HCT116 (cell line): ENCODE measurements around the gene TTLL3. TPM values are rescaled to one million over a fixed set of nuclear protein-coding genes. Genes with fewer than 3 reads are reported as not detected.

Experiments used
- ATAC-seq: fragments of 200-7000 bp; cut with Tn5 transposase; 2 replicates; pipeline ENCODE4 v1.9.1; 2020; ENCODE audit warnings: mild to moderate bottlenecking, moderate library complexity
- BruUV-seq: library from RNA; stranded (reverse); fragments of 400-500 nt; replicated peaks from 2 replicates; lab custom pipeline; 2021; lab: Mats Ljungman, UMichigan
- CTCF ChIA-PET: fragments of 300-600 bp; sonication (Branson Sonifier 250); formaldehyde crosslinking; loops from one replicate; lab custom pipeline; 2021; ENCODE audit warnings: antibody characterized with exemption; lab: Charles Lee
- POLR2A ChIA-PET: fragments of 300-600, 350-600 bp; sonication (Branson Sonifier 250); formaldehyde crosslinking; loops from one replicate; lab custom pipeline; 2021; ENCODE audit warnings: antibody characterized with exemption; lab: Charles Lee
- RAD21 ChIA-PET, 2 experiments: fragments of 300-600 bp; sonication (Branson Sonifier 250); formaldehyde crosslinking; loops; one replicate each; lab custom pipeline; 2023; ENCODE audit warnings: low total read pairs in 2 of 2; ENCODE audit not compliant: uncharacterized antibody in 2 of 2, unreplicated experiment in 2 of 2, low non-redundant PET in 1 of 2; lab: Charles Lee
- DNase-seq: peaks from one replicate; pipeline ENCODE4 v3.0.0-alpha.2; 2010; ENCODE audit warnings: low read depth, low spot score
- H2AFZ ChIP-seq: fragments of 200-600 bp; shearing (Covaris generic), sonication (generic); 2 replicates; pipeline ENCODE4 v1.6.1; 2017; ENCODE audit warnings: low read depth, mixed run types, mixed read lengths, antibody characterized with exemption, low read length; ENCODE audit not compliant: poor library complexity, severe bottlenecking
- H3K27ac ChIP-seq: 2 replicates; pipeline ENCODE4 v1.5.1; 2012; ENCODE audit warnings: low read depth, low read length
- H3K27me3 ChIP-seq: fragments of 200-600 bp; sonication (generic); 2 replicates; pipeline ENCODE4 v1.6.1; 2016; ENCODE audit warnings: mixed run types, low read length, mixed read lengths; ENCODE audit not compliant: insufficient read depth
- H3K36me3 ChIP-seq, 2 experiments: fragments of 200-500 bp in 1 of 2; fragments of 200-600 bp in 1 of 2; sonication (Bioruptor generic) in 1 of 2; sonication (generic) in 1 of 2; 2 replicates each; pipeline versions ENCODE4 v1.5.1 to v1.6.1; 2014 to 2016; ENCODE audit warnings: low read length in 2 of 2, inconsistent platforms in 1 of 2, mixed read lengths in 1 of 2, mixed run types in 1 of 2; ENCODE audit not compliant: insufficient read depth in 2 of 2, control insufficient read depth in 1 of 2
- H3K4me1 ChIP-seq, 2 experiments: fragments of 200-600 bp in 1 of 2; sonication (generic) in 1 of 2; 2 replicates each; pipeline versions ENCODE4 v1.5.1 to v1.6.1; 2012 to 2017; ENCODE audit warnings: low read length in 2 of 2, inconsistent platforms in 1 of 2, mild to moderate bottlenecking in 1 of 2, mixed read lengths in 1 of 2, mixed run types in 1 of 2, moderate library complexity in 1 of 2; ENCODE audit not compliant: insufficient read depth in 2 of 2, control insufficient read depth in 1 of 2
- H3K4me2 ChIP-seq: fragments of 200-600 bp; sonication (generic); 2 replicates; pipeline ENCODE4 v1.6.1; 2017; ENCODE audit warnings: mixed run types, low read length, mixed read lengths
- H3K4me3 ChIP-seq, 2 experiments: fragments of 200-600 bp in 1 of 2; sonication (generic) in 1 of 2; replicated peaks in 1 of 2; 2 replicates each; pipeline ENCODE4 v1.5.1; 2011 to 2016; ENCODE audit warnings: low read length in 2 of 2, control low read depth in 1 of 2, low read depth in 1 of 2, mild to moderate bottlenecking in 1 of 2, mixed read lengths in 1 of 2, mixed run types in 1 of 2
- H3K79me2 ChIP-seq: fragments of 200-600 bp; sonication (generic); 2 replicates; pipeline ENCODE4 v1.6.1; 2017; ENCODE audit warnings: mild to moderate bottlenecking, mixed run types, low read length, moderate library complexity, mixed read lengths; ENCODE audit not compliant: insufficient read depth
- H3K9ac ChIP-seq: fragments of 200-600 bp; sonication (generic); 2 replicates; pipeline ENCODE4 v1.6.1; 2016; ENCODE audit warnings: low read length, mixed read lengths
- H3K9me2 ChIP-seq: fragments of 200-600 bp; sonication (generic), shearing (Covaris generic); 2 replicates; pipeline ENCODE4 v1.6.1; 2017; ENCODE audit warnings: mixed run types, mild to moderate bottlenecking, moderate library complexity; ENCODE audit not compliant: insufficient read depth
- H3K9me3 ChIP-seq, 2 experiments: fragments of 200-500 bp in 1 of 2; fragments of 200-600 bp in 1 of 2; sonication (Bioruptor generic) in 1 of 2; sonication (generic) in 1 of 2; 2 replicates each; pipeline ENCODE4 v1.6.1; 2014 to 2017; ENCODE audit warnings: low read length in 2 of 2, mixed read lengths in 2 of 2, inconsistent platforms in 1 of 2, low read depth in 1 of 2, mild to moderate bottlenecking in 1 of 2, mixed run types in 1 of 2, moderate library complexity in 1 of 2; ENCODE audit not compliant: control insufficient read depth in 1 of 2, insufficient read depth in 1 of 2
- H4K20me1 ChIP-seq: fragments of 200-600 bp; sonication (generic), shearing (Covaris generic); 2 replicates; pipeline ENCODE4 v1.6.1; 2017; ENCODE audit warnings: mixed run types, mild to moderate bottlenecking, moderate library complexity; ENCODE audit not compliant: insufficient read depth
- CEBPB ChIP-seq: IDR thresholded peaks from 2 replicates; pipeline ENCODE4 v1.6.1; 2012; ENCODE audit warnings: low read depth
- EGR1 ChIP-seq: IDR thresholded peaks from 2 replicates; pipeline ENCODE4 v1.6.1; 2012; ENCODE audit warnings: low read depth
- ELF1 ChIP-seq: IDR thresholded peaks from 2 replicates; pipeline ENCODE4 v1.6.1; 2012; ENCODE audit warnings: low read depth, borderline replicate concordance
- EZH2 ChIP-seq: fragments of 200-600 bp; sonication (generic); IDR thresholded peaks from 2 replicates; pipeline ENCODE4 v1.6.1; 2017; ENCODE audit warnings: antibody characterized with exemption, mixed run types
- EZH2phosphoT487 ChIP-seq: fragments of 200-600 bp; IDR thresholded peaks from 2 replicates; pipeline ENCODE4 v1.6.1; 2018; ENCODE audit warnings: antibody characterized with exemption, borderline replicate concordance
- POLR2A ChIP-seq: IDR thresholded peaks from 2 replicates; pipeline ENCODE4 v1.7.0; 2011; ENCODE audit warnings: borderline replicate concordance; ENCODE audit not compliant: insufficient read depth, insufficient read length; ENCODE audit errors: extremely low read depth
- POLR2AphosphoS5 ChIP-seq: IDR thresholded peaks from 2 replicates; pipeline ENCODE4 v1.6.1; 2011; ENCODE audit warnings: mild to moderate bottlenecking, low read depth, low read length, moderate library complexity
- RAD21 ChIP-seq: IDR thresholded peaks from 2 replicates; pipeline ENCODE4 v1.6.1; 2012; ENCODE audit warnings: low read depth, mild to moderate bottlenecking
- SP1 ChIP-seq: IDR thresholded peaks from 2 replicates; pipeline ENCODE4 v1.6.1; 2012; ENCODE audit warnings: low read depth
- TCF7L2 ChIP-seq: IDR thresholded peaks from 2 replicates; pipeline ENCODE4 v1.7.0; 2011; ENCODE audit warnings: borderline replicate concordance, inconsistent platforms; ENCODE audit not compliant: insufficient read depth, insufficient read length; ENCODE audit errors: extremely low read depth
- YY1 ChIP-seq: IDR thresholded peaks from 2 replicates; pipeline ENCODE4 v1.6.1; 2011; ENCODE audit warnings: low read length, low read depth, moderate library complexity, mild to moderate bottlenecking; ENCODE audit not compliant: insufficient replicate concordance; ENCODE audit errors: extremely low read depth
- intact Hi-C: fragments of 100-400 bp; cut with micrococcal nuclease; formaldehyde crosslinking; loops from 2 replicates; pipeline ENCODE4 v1.10.0; 2022
- total RNA-seq: library from RNA; stranded (reverse); gene quantifications from one replicate; pipeline ENCODE4 v1.2.1, GENCODE V29; 2021; ENCODE audit not compliant: unreplicated experiment
- TF ChIP-seq, protein P1 (sequence below), 3 experiments: fragments of 200-600 bp in 1 of 3; sonication (generic) in 1 of 3; IDR thresholded peaks in 2 of 3; conservative IDR thresholded peaks in 1 of 3; 2 replicates each; pipeline ENCODE4 v1.5.1; 2012 to 2017; ENCODE audit warnings: low read depth in 2 of 3, low read length in 2 of 3, antibody characterized with exemption in 1 of 3, borderline replicate concordance in 1 of 3, control low read depth in 1 of 3, mild to moderate bottlenecking in 1 of 3, mixed read lengths in 1 of 3, mixed run types in 1 of 3, moderate library complexity in 1 of 3; ENCODE audit not compliant: insufficient read depth in 1 of 3
- TF ChIP-seq, protein P2 (sequence below): IDR thresholded peaks from 2 replicates; pipeline ENCODE4 v1.6.1; 2012
- TF ChIP-seq, protein P3 (sequence below): IDR thresholded peaks from 2 replicates; pipeline ENCODE4 v1.6.1; 2012

The TTLL3 gene
- total RNA-seq, 1 experiment from 2014 or later = 40.3 TPM

DNA sequence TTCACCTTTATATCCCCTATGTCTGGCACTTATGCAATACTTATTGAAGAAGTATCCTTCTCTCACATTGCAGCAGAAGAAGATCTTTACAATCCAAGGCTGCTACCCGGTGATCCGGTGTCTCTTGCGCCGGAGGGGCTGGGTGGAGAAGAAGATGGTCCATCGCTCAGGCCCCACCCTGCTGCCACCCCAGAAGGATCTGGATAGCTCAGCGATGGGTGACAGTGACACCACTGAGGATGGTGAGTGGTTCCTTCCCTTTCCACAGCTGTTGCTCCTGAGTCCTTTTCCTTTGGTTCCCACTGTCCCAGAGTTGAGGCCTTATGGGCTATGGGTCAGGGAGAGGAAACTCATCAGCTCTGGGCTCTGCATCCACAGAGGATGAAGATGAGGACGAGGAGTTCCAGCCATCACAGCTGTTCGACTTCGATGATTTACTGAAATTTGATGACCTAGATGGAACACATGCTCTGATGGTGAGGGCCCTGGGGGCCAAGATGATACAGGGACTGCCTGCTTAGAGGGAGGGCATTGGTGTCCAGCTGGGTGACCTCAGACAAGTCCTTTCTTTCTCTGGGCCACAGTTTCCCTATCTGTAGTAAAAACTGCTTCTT, 2.9 kb downstream of the TTLL3 start:
- H3K9ac ChIP-seq = no peak overlapping the region
- no peak overlapping the region for H3K4me3 ChIP-seq
- no peak overlapping the region for H3K27ac ChIP-seq
- H3K27me3 ChIP-seq = no peaks in the 10 kb centered on the region
- H4K20me1 ChIP-seq = no peaks in the 10 kb centered on the region
- ATAC-seq (no peak), DNase-seq (no peak)
- peaks cover 11 to 27% of the 10 kb centered on the region in 2 experiments; a peak in 3 of 4 replicates for H3K4me1 ChIP-seq
- H3K9me2 ChIP-seq = no peaks in the 10 kb centered on the region
- ChIA-PET POLR2A (no interaction called here), CTCF (no interaction called here), RAD21 (no interaction called here)
- no peak overlapping the region for H2AFZ ChIP-seq
- TF ChIP-seq, protein P1, sequence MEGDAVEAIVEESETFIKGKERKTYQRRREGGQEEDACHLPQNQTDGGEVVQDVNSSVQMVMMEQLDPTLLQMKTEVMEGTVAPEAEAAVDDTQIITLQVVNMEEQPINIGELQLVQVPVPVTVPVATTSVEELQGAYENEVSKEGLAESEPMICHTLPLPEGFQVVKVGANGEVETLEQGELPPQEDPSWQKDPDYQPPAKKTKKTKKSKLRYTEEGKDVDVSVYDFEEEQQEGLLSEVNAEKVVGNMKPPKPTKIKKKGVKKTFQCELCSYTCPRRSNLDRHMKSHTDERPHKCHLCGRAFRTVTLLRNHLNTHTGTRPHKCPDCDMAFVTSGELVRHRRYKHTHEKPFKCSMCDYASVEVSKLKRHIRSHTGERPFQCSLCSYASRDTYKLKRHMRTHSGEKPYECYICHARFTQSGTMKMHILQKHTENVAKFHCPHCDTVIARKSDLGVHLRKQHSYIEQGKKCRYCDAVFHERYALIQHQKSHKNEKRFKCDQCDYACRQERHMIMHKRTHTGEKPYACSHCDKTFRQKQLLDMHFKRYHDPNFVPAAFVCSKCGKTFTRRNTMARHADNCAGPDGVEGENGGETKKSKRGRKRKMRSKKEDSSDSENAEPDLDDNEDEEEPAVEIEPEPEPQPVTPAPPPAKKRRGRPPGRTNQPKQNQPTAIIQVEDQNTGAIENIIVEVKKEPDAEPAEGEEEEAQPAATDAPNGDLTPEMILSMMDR (IDR thresholded peaks at IDR 0.05 in 2 of 3, conservative IDR thresholded peaks at IDR 0.05 in 1 of 3; ENCODE audit: borderline replicate concordance in 1 of 3, insufficient read depth in 1 of 3, low read depth in 2 of 3, low read length in 2 of 3) = no peak
- TF ChIP-seq EGR1 (no peak), CEBPB (no peak), SP1 (no peak), POLR2A (no peak), EZH2 (no peak), RAD21 (no peak), EZH2phosphoT487 (no peak), YY1 (no peak), POLR2AphosphoS5 (no peak), ELF1 (no peak), TCF7L2 (no peak)
- TF ChIP-seq, protein P2, sequence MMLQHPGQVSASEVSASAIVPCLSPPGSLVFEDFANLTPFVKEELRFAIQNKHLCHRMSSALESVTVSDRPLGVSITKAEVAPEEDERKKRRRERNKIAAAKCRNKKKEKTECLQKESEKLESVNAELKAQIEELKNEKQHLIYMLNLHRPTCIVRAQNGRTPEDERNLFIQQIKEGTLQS = no peak
- TF ChIP-seq, protein P3, sequence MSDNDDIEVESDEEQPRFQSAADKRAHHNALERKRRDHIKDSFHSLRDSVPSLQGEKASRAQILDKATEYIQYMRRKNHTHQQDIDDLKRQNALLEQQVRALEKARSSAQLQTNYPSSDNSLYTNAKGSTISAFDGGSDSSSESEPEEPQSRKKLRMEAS = no peak
- no peaks in the 10 kb centered on the region for H3K9me3 ChIP-seq
- H3K4me2 ChIP-seq = no peak overlapping the region
- no peaks in the 10 kb centered on the region for H3K79me2 ChIP-seq
- intact Hi-C loops = no loop called here
- H3K36me3 ChIP-seq = peaks cover 2 to 6% of the 10 kb centered on the region in 2 experiments; a peak in 1 of 4 replicates
- BruUV-seq = no TSS peak
